ENCODE data around the gene PATJ.
"Not testable (repeated sequence)": the region's sequence is repeated elsewhere in the genome, so short reads cannot be mapped to it uniquely, and the experiment has no call there.

PATJ gene

GRCh38 chr1:62109124-62109523, 366.8 kb downstream of the PATJ start:
- DNase-seq = no peak

GRCh38 chr1:62110198-62110817, 368.0 kb downstream of the PATJ start:
- no peak for DNase-seq

- no peak for DNase-seq
Observed at GRCh38 chr1:62111084-62111483, 368.8 kb downstream of the PATJ start.

GRCh38 chr1:62113507-62113906, 371.2 kb downstream of the PATJ start:
- no peak for DNase-seq

- peak in 1 of 2 experiments; percentile 10 for DNase-seq
Observed at GRCh38 chr1:62117018-62117750, 374.9 kb downstream of the PATJ start.

GRCh38 chr1:62126579-62127290, 384.5 kb downstream of the PATJ start:
- DNase-seq = no peak

GRCh38 chr1:62128745-62129144, 386.5 kb downstream of the PATJ start:
- no peak for DNase-seq

GRCh38 chr1:62131093-62131725, 388.9 kb downstream of the PATJ start:
- DNase-seq = peak; percentile 13 to 68

- no peak for DNase-seq
Observed at GRCh38 chr1:62138029-62138428, 395.7 kb downstream of the PATJ start.

GRCh38 chr1:62139410-62139809, 397.1 kb downstream of the PATJ start:
- DNase-seq = peak in 1 of 2 experiments; percentile 50

GRCh38 chr1:62140666-62141065, 398.4 kb downstream of the PATJ start:
- DNase-seq = no peak

GRCh38 chr1:62142496-62142895, 400.2 kb downstream of the PATJ start:
- no peak for DNase-seq

- DNase-seq = peak; percentile 10 to 67
Observed at GRCh38 chr1:62144238-62144831, 402.1 kb downstream of the PATJ start.

GRCh38 chr1:62159940-62160348, 417.7 kb downstream of the PATJ start:
- no peak for DNase-seq

GRCh38 chr1:62161711-62162110, 419.4 kb downstream of the PATJ start:
- no peak for DNase-seq

- not testable (repeated sequence) for DNase-seq
Observed at GRCh38 chr1:62170380-62170779, 428.1 kb downstream of the PATJ start.

- DNase-seq = peak; percentile 75 to 92
Observed at GRCh38 chr1:62175568-62176179, 433.4 kb downstream of the PATJ start.

GRCh38 chr1:62176597-62177312, 434.5 kb downstream of the PATJ start:
- peak; percentile 9 to 45 for DNase-seq

GRCh38 chr1:62177621-62178020, 435.3 kb downstream of the PATJ start:
- peak; percentile 38 to 86 for DNase-seq

GRCh38 chr1:62178372-62178771, 436.1 kb downstream of the PATJ start:
- peak; percentile 93 to 97 for DNase-seq

- peak; percentile 59 to 83 for DNase-seq
Observed at GRCh38 chr1:62180054-62180453, 437.8 kb downstream of the PATJ start.

- peak in 1 of 2 experiments; percentile 17 for DNase-seq
Observed at GRCh38 chr1:62180639-62181038, 438.4 kb downstream of the PATJ start.
